ENCODE data around the gene SPOCK1.

SPOCK1 gene

DNA sequence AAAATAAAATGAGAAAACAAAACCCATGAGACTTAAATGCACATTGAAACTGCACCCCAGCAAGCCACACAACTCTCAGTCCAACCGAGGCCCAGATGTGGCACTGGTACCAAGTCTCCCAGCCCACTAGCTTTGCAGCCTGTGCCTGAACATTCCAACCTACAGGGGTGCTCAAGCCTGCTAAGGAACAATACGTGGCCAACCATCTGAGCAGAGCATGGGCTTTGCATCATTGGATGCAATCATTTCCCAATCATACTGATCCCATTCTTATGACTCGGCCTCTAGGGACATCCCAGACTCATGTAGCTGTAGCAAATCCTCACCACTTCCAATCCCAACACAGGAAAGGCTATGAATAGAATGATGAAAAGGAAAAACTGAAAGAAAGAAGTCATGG is 297.2 kb downstream of the SPOCK1 start:
- TF ChIP-seq, protein P1, sequence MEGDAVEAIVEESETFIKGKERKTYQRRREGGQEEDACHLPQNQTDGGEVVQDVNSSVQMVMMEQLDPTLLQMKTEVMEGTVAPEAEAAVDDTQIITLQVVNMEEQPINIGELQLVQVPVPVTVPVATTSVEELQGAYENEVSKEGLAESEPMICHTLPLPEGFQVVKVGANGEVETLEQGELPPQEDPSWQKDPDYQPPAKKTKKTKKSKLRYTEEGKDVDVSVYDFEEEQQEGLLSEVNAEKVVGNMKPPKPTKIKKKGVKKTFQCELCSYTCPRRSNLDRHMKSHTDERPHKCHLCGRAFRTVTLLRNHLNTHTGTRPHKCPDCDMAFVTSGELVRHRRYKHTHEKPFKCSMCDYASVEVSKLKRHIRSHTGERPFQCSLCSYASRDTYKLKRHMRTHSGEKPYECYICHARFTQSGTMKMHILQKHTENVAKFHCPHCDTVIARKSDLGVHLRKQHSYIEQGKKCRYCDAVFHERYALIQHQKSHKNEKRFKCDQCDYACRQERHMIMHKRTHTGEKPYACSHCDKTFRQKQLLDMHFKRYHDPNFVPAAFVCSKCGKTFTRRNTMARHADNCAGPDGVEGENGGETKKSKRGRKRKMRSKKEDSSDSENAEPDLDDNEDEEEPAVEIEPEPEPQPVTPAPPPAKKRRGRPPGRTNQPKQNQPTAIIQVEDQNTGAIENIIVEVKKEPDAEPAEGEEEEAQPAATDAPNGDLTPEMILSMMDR (IDR thresholded peaks at IDR 0.05; ENCODE audit: insufficient read depth, low read length, missing control alignments), result peak; percentile 63
- H3K4me3 ChIP-seq (ENCODE audit: low read depth, low read length), result no peak overlapping the region
- DNase-seq (ENCODE audit: low read depth, low spot score), result peak; percentile 70
- ChIA-PET CTCF (interaction anchor here (0.7 to 2.5 kb wide), 10 partner anchors 10 to 392 kb away, joined by 3 to 20 read pairs (median 4); partner anchors contain the start of gene SPOCK1), POLR2A (no interaction called here)

DNA sequence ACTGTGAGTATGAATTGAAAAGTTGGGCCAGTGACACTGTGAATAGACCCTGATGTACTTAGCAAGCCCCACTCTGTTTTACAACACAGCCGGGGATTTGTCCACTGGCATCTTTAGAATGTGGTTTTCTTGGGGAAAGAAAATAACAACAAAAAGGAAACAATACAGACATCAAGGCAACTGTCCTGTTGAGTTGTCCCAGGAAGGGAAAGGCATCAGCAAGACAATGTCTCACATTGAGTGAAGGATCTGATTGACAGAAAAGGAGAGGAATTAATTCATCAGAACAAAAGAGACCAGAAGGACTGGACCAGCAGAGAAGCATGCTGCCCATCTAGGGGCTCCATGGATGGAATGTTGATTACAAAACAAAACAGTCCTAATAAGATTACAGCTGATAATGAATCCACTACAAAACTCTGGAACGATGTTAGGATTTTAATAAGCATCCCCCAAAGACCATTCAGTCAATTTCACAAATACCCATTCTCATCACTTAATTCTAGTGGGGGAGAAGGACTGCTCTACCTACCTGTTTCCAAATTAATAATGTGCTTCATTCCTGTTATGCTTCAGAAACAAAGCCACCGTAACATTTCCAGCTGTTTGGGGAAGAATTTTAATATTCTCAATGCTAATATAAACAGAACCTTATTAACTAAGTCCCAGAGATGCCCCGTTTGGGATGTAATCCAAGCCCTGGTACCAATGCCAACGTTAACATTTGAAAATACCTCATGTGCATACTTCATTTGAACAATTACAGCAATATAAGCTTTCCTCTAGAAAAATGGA is 298.0 kb downstream of the SPOCK1 start:
- no peak for DNase-seq (ENCODE audit: low read depth, low spot score)
- CTCF ChIA-PET, result interaction anchor here (0.9 to 2.5 kb wide), 8 partner anchors 9 to 391 kb away, joined by 3 to 20 read pairs (median 4); partner anchors contain the start of gene SPOCK1
- H3K4me3 ChIP-seq (ENCODE audit: low read depth, low read length), result no peak overlapping the region
- TF ChIP-seq, protein P1 (IDR thresholded peaks at IDR 0.05; ENCODE audit: insufficient read depth, low read length, missing control alignments), result no peak
- POLR2A ChIA-PET, result no interaction called here

DNA sequence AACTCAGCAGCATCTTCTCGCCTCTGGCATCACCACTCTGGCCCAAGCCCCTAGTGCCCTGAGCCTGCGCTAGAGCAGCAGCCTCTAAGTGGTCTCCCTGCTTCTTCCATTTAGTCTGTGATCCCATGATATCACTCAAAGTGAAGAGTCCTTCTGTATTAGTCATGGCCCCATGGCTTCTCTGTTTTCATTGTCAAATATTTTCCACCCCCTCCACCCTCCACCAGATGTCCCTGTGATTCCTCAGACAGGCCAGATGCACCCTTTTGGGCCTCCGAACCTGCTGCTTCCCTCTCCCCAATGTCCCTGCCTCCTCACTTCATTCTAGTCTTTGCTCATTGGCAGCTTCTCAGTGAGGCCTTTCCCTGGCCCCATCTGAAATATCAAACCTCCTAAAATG is 299.2 kb downstream of the SPOCK1 start:
- TF ChIP-seq, protein P1 (IDR thresholded peaks at IDR 0.05; ENCODE audit: insufficient read depth, low read length, missing control alignments), result peak; percentile 13
- no peak for DNase-seq (ENCODE audit: low read depth, low spot score)
- H3K4me3 ChIP-seq (ENCODE audit: low read depth, low read length), result no peak overlapping the region
- CTCF ChIA-PET, result interaction anchor here (1.1 kb wide), 1 partner anchor 299 kb away, joined by 3 read pairs; the partner anchor contains the start of gene SPOCK1
- POLR2A ChIA-PET, result no interaction called here

DNA sequence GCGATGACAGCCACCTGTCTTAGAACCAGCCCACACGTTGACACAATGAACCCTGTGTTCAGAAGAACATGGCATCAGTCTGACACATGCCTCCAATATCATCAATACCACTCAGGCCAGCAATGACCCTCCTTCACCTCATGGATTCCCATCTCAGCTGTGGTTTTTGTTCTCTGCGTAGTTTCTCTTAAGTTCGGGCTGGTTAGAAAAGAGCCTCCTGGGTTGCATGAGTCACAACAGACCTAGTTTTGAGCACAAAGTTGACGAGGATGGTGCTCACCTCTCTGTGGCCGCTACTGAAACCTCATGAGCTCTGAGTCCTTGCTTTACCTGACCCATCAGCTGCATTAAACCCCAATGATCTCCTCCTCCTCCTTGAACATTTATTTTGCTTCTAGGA is 299.9 kb downstream of the SPOCK1 start:
- TF ChIP-seq, protein P1 (IDR thresholded peaks at IDR 0.05; ENCODE audit: insufficient read depth, low read length, missing control alignments), result no peak
- ChIA-PET POLR2A (no interaction called here), CTCF (interaction anchor here (1.1 kb wide), 1 partner anchor 300 kb away, joined by 3 read pairs; the partner anchor contains the start of gene SPOCK1)
- no peak overlapping the region for H3K4me3 ChIP-seq (ENCODE audit: low read depth, low read length)
- DNase-seq (ENCODE audit: low read depth, low spot score), result no peak

DNA sequence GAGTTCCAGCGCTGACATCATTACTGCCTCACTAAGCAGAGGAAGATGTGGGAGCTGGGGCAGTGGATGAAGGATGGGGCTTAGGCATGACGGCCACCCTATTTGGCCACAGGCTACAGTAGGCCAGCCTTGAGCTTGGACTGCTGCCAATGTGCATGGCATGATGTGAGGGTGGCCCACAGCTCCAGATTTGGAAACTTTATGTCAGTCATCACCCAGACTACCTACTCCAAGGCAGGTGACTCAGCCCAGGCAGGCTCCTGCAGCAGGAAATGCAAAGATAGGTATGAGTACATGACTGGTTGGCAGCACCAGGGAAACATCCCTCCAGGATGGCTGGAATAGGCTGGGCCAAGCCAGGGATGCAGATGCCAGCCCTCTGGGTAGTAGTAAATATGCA is 303.6 kb downstream of the SPOCK1 start:
- H3K4me3 ChIP-seq (ENCODE audit: low read depth, low read length), result no peak overlapping the region
- TF ChIP-seq, protein P1 (IDR thresholded peaks at IDR 0.05; ENCODE audit: insufficient read depth, low read length, missing control alignments), result no peak
- CTCF ChIA-PET, result no interaction called here
- POLR2A ChIA-PET, result no interaction called here
- DNase-seq (ENCODE audit: low read depth, low spot score), result no peak

DNA sequence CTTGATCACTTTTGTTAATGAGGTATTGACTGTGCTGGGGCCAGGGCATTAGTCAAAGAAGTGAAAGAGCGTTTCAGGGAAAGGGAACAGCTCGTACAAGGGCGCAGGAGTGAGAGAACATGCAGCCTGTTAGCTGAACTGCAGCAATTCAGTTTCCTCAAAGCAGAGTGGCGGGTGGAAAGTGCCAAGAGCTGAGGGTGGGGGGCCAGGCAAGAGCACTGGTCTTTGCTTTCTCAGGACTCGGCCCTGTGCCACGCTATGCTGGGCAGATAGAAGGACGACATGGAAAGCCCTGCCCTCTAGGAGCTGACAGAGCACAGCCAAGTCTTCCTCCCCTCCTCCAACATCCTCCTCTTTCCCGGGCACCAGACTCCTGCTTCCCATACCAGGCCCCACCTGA is 304.8 kb downstream of the SPOCK1 start:
- POLR2A ChIA-PET, result no interaction called here

More for the DNA sequence above, 304.8 kb downstream of the SPOCK1 start:
- no peak overlapping the region for H3K4me3 ChIP-seq (ENCODE audit: low read depth, low read length)
- no peak for DNase-seq (ENCODE audit: low read depth, low spot score)
- TF ChIP-seq, protein P1 (IDR thresholded peaks at IDR 0.05; ENCODE audit: insufficient read depth, low read length, missing control alignments), result no peak
- CTCF ChIA-PET, result interaction anchor here (1.3 to 4.4 kb wide), 2 partner anchors 8 to 9 kb away, joined by 3 to 20 read pairs; no protein-coding TSS in a partner anchor
